ENCODE data around the gene UNC45A. TPM values are rescaled to one million over a fixed set of nuclear protein-coding genes. Genes with fewer than 3 reads are reported as not detected.

Gene UNC45A
- total and polyA plus RNA-seq, 2 experiments from 2014 or later: 58.6 to 75.8 TPM

DNA sequence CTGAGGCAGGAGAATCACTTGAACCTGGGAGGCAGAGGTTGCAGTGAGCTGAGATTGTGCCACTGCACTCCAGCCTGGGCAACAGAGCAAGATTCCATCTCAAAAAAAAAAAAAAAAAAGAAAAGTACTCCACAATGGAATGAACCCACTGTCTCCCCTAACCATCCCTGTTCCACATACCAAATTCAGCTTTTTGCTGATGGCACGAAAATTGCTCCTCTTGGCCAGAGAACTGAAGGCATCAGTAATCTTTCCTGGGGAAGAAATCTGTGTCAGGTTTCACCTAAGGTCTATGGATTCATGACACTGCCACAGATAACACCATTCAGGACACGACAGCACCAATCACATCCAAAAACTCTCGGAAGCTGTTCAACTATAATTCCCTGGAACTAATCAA is 66.1 kb downstream of the UNC45A start:
- DNase-seq: no peak
- in situ Hi-C loops (cut with MboI): no loop called here
- no peaks in the 10 kb centered on the region for H3F3A ChIP-seq (ENCODE audit: insufficient read depth)
- 67 to 74% methylated on average over 3 of the region's 3 CpGs for WGBS, 2 experiments (ENCODE audit: low coverage in 1 of 2, low lambda C conversion rate in 2 of 2, missing lambda C conversion rate in 2 of 2)
- H3K27me3 ChIP-seq (replicated peaks; ENCODE audit: insufficient read depth): no peaks in the 10 kb centered on the region
- H2AFZ ChIP-seq: no peak overlapping the region
- H3K4me3 ChIP-seq: no peak overlapping the region
- H3K9me3 ChIP-seq (ENCODE audit: low read depth): no peaks in the 10 kb centered on the region
- H4K20me1 ChIP-seq (ENCODE audit: insufficient read depth): no peaks in the 10 kb centered on the region
- no peak overlapping the region for H3K4me2 ChIP-seq (ENCODE audit: unreplicated experiment)
- no peaks in the 10 kb centered on the region for H3K4me1 ChIP-seq (ENCODE audit: insufficient read depth)
- H3K79me2 ChIP-seq (ENCODE audit: insufficient read depth): no peaks in the 10 kb centered on the region
- H3K9ac ChIP-seq: no peak overlapping the region
- TF ChIP-seq EZH2 (IDR thresholded peaks at IDR 0.05; ENCODE audit: insufficient read depth, poor library complexity, severe bottlenecking) (no peak), EZH2phosphoT487 (IDR thresholded peaks at IDR 0.05; ENCODE audit: insufficient read depth, low read depth) (no peak)
- H3K36me3 ChIP-seq (ENCODE audit: low read depth): peaks cover 7% of the 10 kb centered on the region; the same call in 1 of the 2 replicates
- no peaks in the 10 kb centered on the region for H3K9me2 ChIP-seq (ENCODE audit: insufficient read depth)
- no peak overlapping the region for H3K27ac ChIP-seq

Small RNA genes lying within 50 kb of the gene (small RNA-seq; reads per million reads assigned to genes)
- not detected for gene RF00019 (ENCODE audit: low read depth, low replicate concordance)

Other genes starting within 250 kb of the UNC45A start
- 2.1 and 4.8 TPM in 2 replicates for gene BLM, start 217.9 kb upstream of the UNC45A start, total RNA-seq (2014; rRNA removed; shearing (Covaris generic))
- 1.9 and 2.1 TPM in 2 replicates for gene BLM, start 217.9 kb upstream of the UNC45A start, polyA plus RNA-seq (2016; fragmentation: Nextera tagmentation; extraction: Ambion mirVana)
- gene FURIN, start 66.7 kb upstream of the UNC45A start, total RNA-seq (2014; rRNA removed; shearing (Covaris generic)): 48.1 and 50.8 TPM in 2 replicates
- gene FURIN, start 66.7 kb upstream of the UNC45A start, polyA plus RNA-seq (2016; fragmentation: Nextera tagmentation; extraction: Ambion mirVana): 13.0 and 13.9 TPM in 2 replicates
- gene FES, start 50.8 kb upstream of the UNC45A start, total RNA-seq (2014; rRNA removed; shearing (Covaris generic)): 3.5 and 7.5 TPM in 2 replicates
- 3.5 and 3.6 TPM in 2 replicates for gene FES, start 50.8 kb upstream of the UNC45A start, polyA plus RNA-seq (2016; fragmentation: Nextera tagmentation; extraction: Ambion mirVana)
- gene MAN2A2, start 32.0 kb upstream of the UNC45A start, total RNA-seq (2014; rRNA removed; shearing (Covaris generic)): 5.9 and 7.7 TPM in 2 replicates
- 4.3 and 5.1 TPM in 2 replicates for gene MAN2A2, start 32.0 kb upstream of the UNC45A start, polyA plus RNA-seq (2016; fragmentation: Nextera tagmentation; extraction: Ambion mirVana)
- 9.7 and 17.3 TPM in 2 replicates for gene HDDC3, start 2.7 kb upstream of the UNC45A start, total RNA-seq (2014; rRNA removed; shearing (Covaris generic))
- 11.1 and 13.5 TPM in 2 replicates for gene HDDC3, start 2.7 kb upstream of the UNC45A start, polyA plus RNA-seq (2016; fragmentation: Nextera tagmentation; extraction: Ambion mirVana)
- gene RCCD1, start 19.6 kb downstream of the UNC45A start, total RNA-seq (2014; rRNA removed; shearing (Covaris generic)): 13.0 and 19.0 TPM in 2 replicates
- gene RCCD1, start 19.6 kb downstream of the UNC45A start, polyA plus RNA-seq (2016; fragmentation: Nextera tagmentation; extraction: Ambion mirVana): 9.8 and 10.2 TPM in 2 replicates
- gene PRC1, start 59.2 kb downstream of the UNC45A start, total RNA-seq (2014; rRNA removed; shearing (Covaris generic)): 74.5 and 93.5 TPM in 2 replicates
- 64.1 and 68.0 TPM in 2 replicates for gene PRC1, start 59.2 kb downstream of the UNC45A start, polyA plus RNA-seq (2016; fragmentation: Nextera tagmentation; extraction: Ambion mirVana)
- 7.0 and 8.7 TPM in 2 replicates for gene VPS33B, start 87.3 kb downstream of the UNC45A start, total RNA-seq (2014; rRNA removed; shearing (Covaris generic))
- 9.1 and 10.2 TPM in 2 replicates for gene VPS33B, start 87.3 kb downstream of the UNC45A start, polyA plus RNA-seq (2016; fragmentation: Nextera tagmentation; extraction: Ambion mirVana)
- not detected in 2 replicates for gene SV2B, start 165.0 kb downstream of the UNC45A start, total RNA-seq (2014; rRNA removed; shearing (Covaris generic))
- gene SV2B, start 165.0 kb downstream of the UNC45A start, polyA plus RNA-seq (2016; fragmentation: Nextera tagmentation; extraction: Ambion mirVana): not detected in 2 replicates